ENCODE data around the gene GLUD2.

GLUD2 gene

DNA sequence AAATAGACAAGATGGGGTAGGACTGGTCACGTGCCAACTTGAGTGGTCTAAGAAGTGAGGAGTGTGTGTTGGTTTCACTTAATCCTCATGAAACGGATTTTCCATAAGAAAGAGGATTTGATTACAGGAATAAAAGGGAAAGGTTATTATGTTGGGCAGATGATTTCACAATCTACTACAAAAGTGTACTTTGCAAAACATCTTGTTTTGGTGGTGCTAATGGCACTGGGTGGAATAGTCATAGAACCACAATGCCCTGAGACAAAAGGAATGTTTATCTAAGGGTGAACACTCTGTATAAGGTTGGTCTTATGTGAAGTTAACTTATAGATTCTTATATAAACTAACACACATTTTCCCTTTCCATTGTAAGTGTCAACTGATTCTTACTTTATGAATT lies 45.6 kb downstream of the GLUD2 start:
- no peak for TF ChIP-seq CTCF (IDR thresholded peaks at IDR 0.05)
- DNase-seq (ENCODE audit: low spot score), result no peak
- no peak overlapping the region for H3K27ac ChIP-seq
- no peak overlapping the region for H3K4me3 ChIP-seq
